NCI-H226 (cell line): ENCODE results near the gene CYB5D1.
A peak's percentile ranks its signal among the peaks of the same experiment; 100 is the strongest.

ENCODE experiments used
- DNase-seq: peaks from one replicate; pipeline ENCODE4 v3.0.0-alpha.2; 2015

The CYB5D1 gene

GRCh38 chr17:7834542-7834956 is 23.3 kb upstream of the CYB5D1 start:
- DNase-seq = no peak

GRCh38 chr17:7834957-7835813 is 22.6 kb upstream of the CYB5D1 start:
- DNase-seq = peak; percentile 99

- DNase-seq = peak; percentile 59
These were observed 21.8 kb upstream of the CYB5D1 start for GRCh38 chr17:7835814-7836595.

GRCh38 chr17:7836596-7837407 is 21.0 kb upstream of the CYB5D1 start:
- DNase-seq = peak; percentile 82

GRCh38 chr17:7837408-7838088 is 20.3 kb upstream of the CYB5D1 start:
- no peak for DNase-seq

GRCh38 chr17:7838090-7839075 is 19.4 kb upstream of the CYB5D1 start:
- DNase-seq = peak; percentile 26

GRCh38 chr17:7839190-7839875 is 18.5 kb upstream of the CYB5D1 start:
- no peak for DNase-seq

- no peak for DNase-seq
These were observed 17.9 kb upstream of the CYB5D1 start for GRCh38 chr17:7839876-7840261.

- no peak for DNase-seq
These were observed 17.4 kb upstream of the CYB5D1 start for GRCh38 chr17:7840441-7840840.

- DNase-seq = no peak
These were observed 16.9 kb upstream of the CYB5D1 start for GRCh38 chr17:7840875-7841274.

- DNase-seq = peak; percentile 80
These were observed 16.3 kb upstream of the CYB5D1 start for GRCh38 chr17:7841396-7841914.

GRCh38 chr17:7841915-7842379 is 15.9 kb upstream of the CYB5D1 start:
- peak; percentile 71 for DNase-seq

- peak; percentile 92 for DNase-seq
These were observed 15.2 kb upstream of the CYB5D1 start for GRCh38 chr17:7842380-7843256.

- DNase-seq = no peak
These were observed 14.6 kb upstream of the CYB5D1 start for GRCh38 chr17:7843257-7843535.

- peak; percentile 79 for DNase-seq
These were observed 14.1 kb upstream of the CYB5D1 start for GRCh38 chr17:7843536-7844291.

- peak; percentile 95 for DNase-seq
These were observed 13.3 kb upstream of the CYB5D1 start for GRCh38 chr17:7844292-7845154.

- no peak for DNase-seq
These were observed 12.3 kb upstream of the CYB5D1 start for GRCh38 chr17:7845359-7846062.
